ENCODE results near the gene TACC3.

Gene TACC3

DNA sequence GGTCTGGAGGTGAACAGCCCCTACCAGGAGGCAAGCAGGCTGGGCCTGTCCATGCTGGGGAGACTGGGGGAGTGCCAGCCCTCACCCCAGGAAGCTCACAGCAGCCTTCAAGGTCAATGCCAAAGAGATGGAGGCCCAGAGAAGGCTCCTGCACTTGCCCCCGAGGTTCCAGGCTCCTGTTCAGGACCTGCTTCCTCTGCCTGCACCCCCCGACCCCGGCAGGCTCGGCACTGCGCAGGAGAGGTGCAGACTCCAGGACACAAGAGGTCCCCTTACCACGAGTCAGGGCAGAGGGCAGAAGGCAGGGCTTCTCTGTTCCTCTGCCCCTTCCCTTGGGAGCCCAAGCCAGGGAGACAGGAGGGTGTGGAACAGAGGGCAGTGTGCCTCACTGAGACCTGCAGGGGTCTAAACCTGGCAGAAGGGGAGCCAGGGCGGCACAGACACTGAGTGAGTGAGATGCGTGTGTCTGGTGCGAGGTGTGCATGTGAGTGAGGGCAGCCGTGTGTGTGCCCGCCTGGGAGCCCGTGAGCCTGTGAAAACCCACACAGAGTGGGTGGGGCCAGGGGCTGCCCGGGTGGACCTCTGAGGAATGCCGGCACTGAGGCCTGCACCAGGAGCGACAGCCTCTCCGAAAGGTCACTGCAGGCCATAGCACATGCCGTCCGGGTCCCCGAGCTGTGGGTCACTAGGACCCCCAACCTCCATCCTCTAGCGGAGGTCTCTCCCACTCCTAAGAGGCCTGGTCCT lies 41.1 kb downstream of the TACC3 start:
- no peak for DNase-seq

DNA sequence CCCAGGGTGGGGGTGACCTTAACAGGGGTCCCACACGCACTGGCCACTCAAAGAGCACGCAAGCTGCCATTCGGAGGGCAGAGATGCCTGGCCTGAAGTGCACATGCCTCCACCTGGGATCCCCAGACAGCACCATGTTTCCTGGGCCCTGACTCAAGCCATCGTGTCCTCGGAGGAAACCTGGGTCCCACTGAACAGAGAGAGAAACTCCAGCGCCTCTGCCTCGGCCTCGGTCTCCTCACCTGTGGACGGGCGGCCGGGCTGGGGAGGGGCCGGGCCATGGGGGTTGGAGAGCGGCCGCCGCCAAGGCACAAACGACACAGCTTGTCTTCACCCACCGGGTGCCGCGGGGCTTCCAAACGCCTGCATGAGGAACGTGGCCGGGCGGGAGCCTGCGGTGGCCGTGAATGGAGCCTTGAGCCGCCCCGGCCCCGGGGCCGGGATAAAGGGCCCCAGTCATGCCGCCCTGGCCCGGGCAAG lies 41.8 kb downstream of the TACC3 start:
- no peak for DNase-seq

DNA sequence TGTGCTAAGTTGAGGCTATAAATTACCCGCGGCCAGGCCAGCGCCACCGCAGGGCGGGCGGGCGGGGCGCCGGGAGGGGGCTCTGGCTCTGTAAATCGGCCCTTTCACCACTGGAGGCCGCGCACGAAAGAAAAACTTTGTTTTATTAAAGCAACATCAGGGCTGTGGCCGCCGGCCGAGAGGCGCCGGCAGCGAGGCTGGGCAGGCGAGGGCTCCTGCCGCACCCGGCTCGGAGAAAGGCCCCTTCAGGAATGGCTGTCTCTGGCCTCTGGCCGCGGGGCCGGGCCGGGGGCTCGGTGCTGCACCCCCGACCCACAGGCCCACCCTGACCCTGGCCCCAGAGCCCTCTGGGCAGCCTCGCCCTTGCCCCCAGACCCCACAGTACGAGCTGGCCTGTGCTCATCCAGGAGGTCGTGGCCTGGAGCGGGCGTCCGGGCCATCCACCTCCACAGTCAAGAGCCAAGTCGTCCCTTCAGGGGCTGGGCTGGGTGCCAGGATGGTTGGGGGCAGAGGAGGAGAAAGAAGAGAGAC lies 42.3 kb downstream of the TACC3 start:
- peak in 1 of 2 donors; percentile 7 for DNase-seq

DNA sequence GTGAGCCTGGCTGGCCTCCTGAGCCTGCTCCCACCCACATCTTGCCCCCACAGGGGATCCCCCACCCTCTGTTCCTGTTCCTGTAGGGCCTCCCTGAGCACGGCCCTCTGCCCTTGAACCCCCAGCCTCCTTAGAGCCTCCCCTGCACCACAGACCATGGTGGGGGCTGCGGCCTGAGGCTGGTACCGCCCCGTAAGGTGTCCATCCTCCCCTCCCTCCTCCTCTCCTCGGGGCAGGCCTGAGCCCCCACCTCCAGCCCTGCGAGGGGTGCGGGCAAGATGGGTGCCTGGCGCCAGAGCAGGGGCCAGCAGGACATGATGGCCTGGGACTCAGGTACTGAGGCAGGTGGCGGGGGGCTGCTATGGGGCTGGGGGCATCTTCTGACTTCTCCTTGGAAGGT lies 43.3 kb downstream of the TACC3 start:
- no peak for DNase-seq

GRCh38 chr4:1765409-1766072 lies 44.2 kb downstream of the TACC3 start:
- no peak for DNase-seq

GRCh38 chr4:1766106-1767060 lies 45.1 kb downstream of the TACC3 start:
- no peak for DNase-seq

DNA sequence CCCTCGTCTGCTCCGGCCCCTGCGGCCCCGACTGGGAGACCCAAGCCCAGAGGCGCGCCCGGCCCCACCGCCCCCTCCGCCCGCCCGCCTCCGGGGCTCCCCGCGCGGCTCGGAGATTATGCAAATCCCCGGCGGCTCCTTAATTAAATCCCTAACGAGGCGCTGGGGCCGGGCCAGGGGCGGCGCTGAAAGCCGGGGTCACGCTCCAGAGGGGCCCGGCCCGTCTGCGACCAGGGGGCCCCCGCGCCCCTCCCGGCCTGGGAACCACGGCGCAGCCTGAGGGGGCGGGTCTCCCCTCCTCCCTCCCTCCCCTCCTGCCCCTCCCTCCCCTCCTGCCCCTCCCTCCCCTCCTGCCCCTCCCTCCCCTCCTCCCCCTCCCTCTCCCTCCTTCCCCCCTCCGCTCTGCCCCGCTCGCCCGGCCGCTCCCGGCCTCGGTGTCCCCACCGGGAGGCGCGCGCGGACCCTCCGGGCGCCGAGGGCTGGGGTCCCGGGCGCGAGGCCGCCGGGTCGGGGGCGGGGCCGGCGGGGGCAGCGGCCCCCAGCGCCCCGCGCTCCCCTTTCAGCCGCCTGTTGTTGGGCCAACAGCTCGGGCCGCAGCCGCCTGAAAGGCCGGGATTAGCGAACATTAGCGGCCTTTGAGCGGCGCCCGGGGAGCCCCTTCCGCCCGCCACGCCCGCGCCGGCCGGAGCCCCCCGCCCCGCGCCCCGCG lies 45.9 kb downstream of the TACC3 start:
- no peak for DNase-seq

GRCh38 chr4:1767770-1768366 lies 46.5 kb downstream of the TACC3 start:
- DNase-seq, result peak in 1 of 2 donors; percentile 32

GRCh38 chr4:1768367-1769034 lies 47.2 kb downstream of the TACC3 start:
- no peak for DNase-seq

DNA sequence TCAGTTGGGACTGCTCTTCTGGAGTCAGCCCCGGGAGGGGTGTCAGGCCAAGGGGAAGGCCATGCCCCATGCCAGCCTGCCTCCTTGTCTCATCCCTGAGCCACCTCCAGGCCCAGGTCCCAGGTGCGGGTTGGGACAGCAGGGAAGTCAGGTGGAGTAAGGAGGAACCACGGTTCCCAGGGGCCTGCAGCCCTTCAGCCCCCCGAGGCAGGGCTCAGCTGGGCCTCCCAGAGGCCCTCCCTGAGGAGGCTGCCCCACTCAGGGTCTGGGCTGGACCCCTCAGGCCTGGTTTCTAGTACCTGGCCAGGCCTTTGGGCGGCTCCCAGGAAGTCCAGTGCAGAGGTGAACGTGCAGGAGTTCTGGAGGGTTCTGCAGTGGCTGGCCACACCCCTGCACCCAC lies 48.4 kb downstream of the TACC3 start:
- DNase-seq, result no peak

GRCh38 chr4:1770245-1770644 lies 48.9 kb downstream of the TACC3 start:
- DNase-seq, result no peak

DNA sequence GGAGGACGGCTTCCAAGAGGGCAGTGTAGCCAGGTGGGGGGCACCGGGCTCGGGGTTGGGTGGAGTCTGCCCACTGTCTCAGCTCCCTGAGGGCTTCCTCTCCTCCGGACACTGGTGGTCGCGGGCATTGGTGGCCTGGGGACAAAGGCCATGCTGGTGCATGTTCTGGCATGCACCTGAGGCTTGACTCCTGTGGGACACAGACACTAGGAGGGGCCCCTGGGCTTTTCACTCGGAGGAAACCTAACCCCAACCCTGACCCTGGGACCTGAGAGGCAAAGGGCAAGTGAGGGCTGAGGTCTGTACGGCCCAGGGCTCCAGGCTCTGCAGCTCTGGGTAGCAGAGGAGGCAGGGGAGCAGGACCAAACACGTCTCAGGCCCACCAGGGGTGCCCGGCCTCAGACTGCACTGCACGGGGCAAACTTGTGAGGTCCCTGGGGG lies 49.5 kb downstream of the TACC3 start:
- DNase-seq, result no peak

GRCh38 chr4:1771555-1772305 lies 50.4 kb downstream of the TACC3 start:
- no peak for DNase-seq

DNA sequence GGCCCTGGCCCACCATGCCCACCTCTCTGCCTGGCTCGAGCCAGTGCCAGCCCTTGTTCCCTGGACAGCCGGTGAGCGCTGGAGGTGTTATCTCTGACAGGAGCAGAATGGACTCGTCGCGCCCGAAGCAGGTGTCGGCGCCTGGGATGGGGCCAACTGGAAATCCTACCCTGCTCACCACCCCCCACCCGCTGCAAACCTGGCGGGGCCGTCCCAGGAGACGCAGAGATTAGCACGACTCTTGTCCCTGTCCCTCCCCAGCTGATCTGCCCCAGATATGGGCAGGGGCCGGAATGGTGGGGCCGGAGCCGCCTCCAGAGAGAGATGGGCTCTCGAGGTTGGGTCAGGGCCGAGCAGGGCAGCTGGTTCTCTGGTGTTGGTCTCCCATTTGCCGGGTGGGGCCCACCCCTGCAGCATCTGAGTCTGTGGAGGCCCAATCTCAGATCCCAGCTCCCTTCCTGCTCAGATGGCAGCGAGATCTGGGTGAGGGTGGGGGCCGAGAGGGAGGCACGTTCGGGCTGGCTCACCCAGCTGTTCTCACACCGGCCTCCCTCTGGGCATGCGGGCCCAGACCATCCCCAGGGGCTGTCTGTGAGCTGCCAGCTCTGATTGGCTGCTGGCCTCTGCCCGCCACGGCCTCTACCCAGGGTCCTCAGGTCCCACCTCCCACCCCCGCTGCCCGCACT lies 51.7 kb downstream of the TACC3 start:
- DNase-seq, result no peak

DNA sequence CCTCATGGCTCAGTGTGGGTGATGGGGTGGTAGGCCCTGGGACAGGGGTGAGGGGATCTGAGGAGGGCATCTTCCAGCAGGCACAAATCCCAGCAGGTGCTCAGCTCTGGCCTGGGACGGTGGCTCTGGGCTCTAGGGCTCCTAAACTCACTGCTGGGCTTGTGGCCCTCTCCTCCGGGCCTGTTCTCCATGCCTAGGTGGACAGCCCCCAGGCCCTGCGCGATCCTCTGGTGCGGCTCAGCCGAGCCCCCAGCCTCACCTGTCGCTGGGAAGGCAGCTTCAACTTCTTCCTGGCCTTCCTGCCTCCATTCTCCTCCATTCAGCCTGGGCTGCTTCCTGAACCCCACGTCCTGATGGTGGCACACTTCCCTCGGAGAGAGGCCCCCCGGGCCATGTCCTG lies 52.4 kb downstream of the TACC3 start:
- no peak for DNase-seq

DNA sequence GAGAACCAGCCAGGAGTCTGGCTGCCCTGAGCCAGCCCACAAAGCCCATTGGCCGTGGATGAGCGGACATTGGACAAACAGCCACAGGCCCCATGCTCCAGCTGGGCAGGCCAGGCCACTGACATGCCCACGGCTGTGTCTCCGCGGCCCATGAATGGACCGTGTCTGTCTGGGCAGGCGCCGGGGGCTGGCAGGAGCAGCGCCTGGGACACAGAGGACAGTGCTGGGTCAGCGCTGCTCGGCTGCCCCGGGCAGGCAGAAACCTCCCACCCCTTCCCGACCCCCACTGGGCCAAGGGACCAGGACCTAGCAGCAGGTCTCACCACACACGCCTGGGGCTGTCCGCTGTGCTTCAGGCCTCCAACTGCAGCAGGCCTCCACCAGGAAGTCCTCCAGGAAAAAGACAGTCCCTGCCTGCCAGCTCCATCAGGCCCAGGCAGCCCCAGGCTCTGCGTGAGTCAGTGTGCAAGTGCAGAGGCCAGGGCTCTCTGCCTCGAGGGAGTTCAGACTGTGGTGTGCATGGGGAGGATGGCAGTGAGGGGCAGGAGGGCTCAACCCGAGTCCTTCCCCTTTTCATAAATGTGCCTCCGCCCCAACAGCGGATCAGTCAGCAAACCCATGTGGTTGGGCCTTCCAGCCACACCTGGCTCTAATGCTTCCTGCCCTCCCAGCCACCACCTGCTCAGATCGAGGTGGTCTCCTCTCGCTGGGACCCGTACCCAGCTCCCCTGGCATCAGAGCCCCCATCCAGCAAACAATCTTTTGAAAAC lies 54.6 kb downstream of the TACC3 start:
- no peak for DNase-seq

GRCh38 chr4:1776521-1777161 lies 55.3 kb downstream of the TACC3 start:
- DNase-seq, result no peak

DNA sequence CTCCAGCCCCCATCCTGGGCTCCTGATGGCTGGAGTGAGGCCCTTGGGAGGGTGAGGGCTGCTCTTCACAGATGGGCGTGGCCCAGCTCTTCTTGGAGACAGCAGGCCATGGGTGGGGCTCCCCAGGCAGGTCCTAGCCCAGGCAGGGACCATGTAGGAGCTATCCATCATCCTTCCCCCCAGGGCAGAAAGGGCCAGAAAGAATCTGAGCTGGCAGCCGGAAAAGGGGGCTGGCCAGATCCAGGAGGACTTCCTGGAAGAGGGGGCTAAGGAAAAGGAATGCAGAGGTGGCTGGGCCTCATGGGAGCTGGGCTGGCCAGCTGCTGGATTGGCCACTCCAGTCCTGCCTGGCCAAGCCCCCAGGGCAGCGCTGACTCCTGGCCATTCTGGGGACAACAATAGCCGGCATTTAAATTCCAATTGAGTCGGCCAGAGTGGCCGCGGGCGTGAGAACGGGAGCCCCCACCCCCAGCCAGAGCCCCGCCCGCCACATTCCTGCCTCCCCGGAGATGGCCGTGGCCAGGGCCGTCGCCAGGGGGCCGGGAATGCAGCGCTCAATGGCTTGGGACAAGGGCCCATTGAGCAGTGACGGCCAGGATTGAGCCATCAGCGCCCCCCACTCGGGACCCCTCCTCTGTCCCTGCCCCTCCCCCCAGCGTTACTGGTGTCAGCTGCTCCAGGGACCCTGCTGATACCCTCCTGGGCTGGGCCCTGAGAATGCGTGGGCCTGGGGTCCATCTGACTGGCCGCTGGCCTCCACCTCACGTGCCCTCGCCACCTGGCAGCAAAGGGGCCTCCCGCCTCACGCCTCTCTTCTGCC lies 56.7 kb downstream of the TACC3 start:
- no peak for DNase-seq
